ENCODE results near the gene CDCP2.

- TF ChIP-seq CTCF (IDR thresholded peaks at IDR 0.05) = no peak
- TF ChIP-seq EZH2 (IDR thresholded peaks at IDR 0.05; ENCODE audit: borderline replicate concordance, insufficient read depth, low read depth, low read length, poor library complexity, severe bottlenecking) = no peak
Observed at GRCh38 chr1:54152696-54153095, at the start of gene CDCP2.
